ENCODE data around the gene DENND6A.

The DENND6A gene, protein sequence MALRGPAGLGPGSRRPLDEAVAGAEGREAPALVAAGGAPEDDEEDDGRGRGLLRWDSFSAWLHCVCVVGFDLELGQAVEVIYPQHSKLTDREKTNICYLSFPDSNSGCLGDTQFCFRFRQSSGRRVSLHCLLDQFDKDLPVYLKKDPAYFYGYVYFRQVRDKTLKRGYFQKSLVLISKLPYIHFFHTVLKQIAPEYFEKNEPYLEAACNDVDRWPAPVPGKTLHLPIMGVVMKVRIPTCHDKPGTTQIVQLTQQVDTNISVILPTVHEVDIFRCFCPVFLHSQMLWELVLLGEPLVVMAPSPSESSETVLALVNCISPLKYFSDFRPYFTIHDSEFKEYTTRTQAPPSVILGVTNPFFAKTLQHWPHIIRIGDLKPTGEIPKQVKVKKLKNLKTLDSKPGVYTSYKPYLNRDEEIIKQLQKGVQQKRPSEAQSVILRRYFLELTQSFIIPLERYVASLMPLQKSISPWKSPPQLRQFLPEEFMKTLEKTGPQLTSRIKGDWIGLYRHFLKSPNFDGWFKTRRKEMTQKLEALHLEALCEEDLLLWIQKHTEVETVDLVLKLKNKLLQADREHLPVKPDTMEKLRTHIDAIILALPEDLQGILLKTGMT

DNA sequence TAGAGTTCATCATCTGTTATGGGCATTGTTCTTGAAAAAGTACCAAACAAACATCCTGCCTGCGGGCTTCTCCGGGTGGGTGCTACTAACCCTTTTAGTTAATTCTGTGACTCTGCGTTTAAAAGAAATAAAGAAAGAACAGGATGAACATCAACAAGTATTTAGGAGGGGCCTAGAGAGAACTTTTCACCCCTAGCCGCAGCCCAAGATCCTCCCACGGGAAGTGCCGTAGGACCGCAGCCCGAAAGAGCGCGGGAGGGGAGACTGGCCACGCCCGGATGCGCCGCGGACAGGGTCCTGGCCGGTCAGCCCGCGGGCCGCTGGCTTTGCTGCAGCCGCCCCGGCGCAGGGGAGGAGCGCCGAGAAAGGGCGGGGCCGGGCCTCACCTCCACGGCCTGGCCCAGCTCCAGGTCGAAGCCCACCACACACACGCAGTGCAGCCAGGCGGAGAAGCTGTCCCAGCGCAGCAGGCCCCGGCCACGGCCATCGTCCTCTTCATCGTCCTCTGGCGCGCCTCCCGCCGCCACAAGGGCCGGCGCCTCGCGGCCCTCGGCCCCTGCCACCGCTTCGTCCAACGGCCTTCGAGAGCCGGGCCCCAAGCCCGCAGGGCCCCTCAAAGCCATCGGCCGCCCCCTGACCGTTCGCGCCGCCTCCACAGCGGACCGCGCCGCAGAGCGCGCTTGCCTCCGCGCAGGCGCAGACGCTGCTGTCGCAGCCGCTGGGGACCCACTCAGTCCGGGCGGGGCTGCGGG is at the start of gene DENND6A:
Gene DENND6A (minus strand): TSS at position 682 of the 752 bp plus-strand sequence. CDS start 59 bp downstream, at position 623.
- no peaks in the 10 kb centered on the region; the same call in 1 of the 2 replicates for H3K36me3 ChIP-seq (ENCODE audit: control insufficient read depth, insufficient read depth, low read length)
- peak within 1 kb of the TSS; percentile 88 for H3K4me3 ChIP-seq (replicated peaks; ENCODE audit: low read depth, low read length)
- DNase-seq (ENCODE audit: extremely low read depth, insufficient read length), result peak; percentile 97
- TF ChIP-seq, protein P1, sequence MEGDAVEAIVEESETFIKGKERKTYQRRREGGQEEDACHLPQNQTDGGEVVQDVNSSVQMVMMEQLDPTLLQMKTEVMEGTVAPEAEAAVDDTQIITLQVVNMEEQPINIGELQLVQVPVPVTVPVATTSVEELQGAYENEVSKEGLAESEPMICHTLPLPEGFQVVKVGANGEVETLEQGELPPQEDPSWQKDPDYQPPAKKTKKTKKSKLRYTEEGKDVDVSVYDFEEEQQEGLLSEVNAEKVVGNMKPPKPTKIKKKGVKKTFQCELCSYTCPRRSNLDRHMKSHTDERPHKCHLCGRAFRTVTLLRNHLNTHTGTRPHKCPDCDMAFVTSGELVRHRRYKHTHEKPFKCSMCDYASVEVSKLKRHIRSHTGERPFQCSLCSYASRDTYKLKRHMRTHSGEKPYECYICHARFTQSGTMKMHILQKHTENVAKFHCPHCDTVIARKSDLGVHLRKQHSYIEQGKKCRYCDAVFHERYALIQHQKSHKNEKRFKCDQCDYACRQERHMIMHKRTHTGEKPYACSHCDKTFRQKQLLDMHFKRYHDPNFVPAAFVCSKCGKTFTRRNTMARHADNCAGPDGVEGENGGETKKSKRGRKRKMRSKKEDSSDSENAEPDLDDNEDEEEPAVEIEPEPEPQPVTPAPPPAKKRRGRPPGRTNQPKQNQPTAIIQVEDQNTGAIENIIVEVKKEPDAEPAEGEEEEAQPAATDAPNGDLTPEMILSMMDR (IDR thresholded peaks at IDR 0.05; ENCODE audit: insufficient read depth, low read length, poor library complexity, severe bottlenecking), result no peak
- no peaks in the 10 kb centered on the region for H3K27me3 ChIP-seq (replicated peaks; ENCODE audit: control insufficient read depth, insufficient read depth, low read length)

DNA sequence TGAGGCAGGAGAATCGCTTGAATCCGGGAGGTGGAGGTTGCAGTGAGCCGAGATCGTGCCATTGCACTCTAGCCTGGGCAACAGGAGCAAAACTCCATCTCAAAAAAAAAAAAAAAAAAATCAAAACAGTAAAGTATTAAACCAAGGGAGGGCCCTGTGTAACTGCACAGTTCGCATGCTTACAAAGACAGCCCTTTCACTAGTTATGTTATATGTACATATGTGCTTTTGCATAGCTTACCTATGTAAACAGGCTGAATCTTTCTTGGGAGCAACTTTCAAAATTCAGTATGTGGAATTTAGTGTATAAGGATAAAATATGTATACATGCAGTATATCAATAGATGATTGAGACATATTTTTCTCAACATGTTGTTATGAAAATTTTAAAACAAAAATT is 47.1 kb upstream of the DENND6A start:
- Histone ChIP-seq H3K27me3 (replicated peaks; ENCODE audit: control insufficient read depth, insufficient read depth, low read length) (no peaks in the 10 kb centered on the region), H3K4me3 (replicated peaks; ENCODE audit: low read depth, low read length) (no peak overlapping the region), H3K36me3 (ENCODE audit: control insufficient read depth, insufficient read depth, low read length) (no peaks in the 10 kb centered on the region)
- no peak for DNase-seq (ENCODE audit: extremely low read depth, insufficient read length)
- TF ChIP-seq, protein P1 (IDR thresholded peaks at IDR 0.05; ENCODE audit: insufficient read depth, low read length, poor library complexity, severe bottlenecking), result no peak

DNA sequence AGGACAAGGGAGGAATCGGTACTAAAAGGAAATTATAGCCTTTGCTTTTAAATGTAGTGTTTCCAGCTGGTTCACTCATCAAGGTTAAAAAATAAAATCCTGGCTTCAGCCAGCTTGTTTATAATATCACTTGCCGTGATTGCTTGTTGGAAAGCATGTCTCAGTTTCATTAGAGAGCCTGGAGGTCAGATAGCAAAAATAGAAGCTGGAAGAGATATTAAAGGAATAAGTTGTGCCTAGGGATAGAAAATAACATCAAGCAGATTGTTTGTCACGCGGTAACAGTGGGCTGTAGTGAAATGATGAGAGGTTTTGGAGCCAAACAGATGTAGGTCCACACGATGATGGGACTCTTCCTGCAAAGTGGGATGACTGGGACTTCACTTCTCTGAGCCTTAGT is 45.5 kb upstream of the DENND6A start:
- Histone ChIP-seq H3K36me3 (ENCODE audit: control insufficient read depth, insufficient read depth, low read length) (no peaks in the 10 kb centered on the region), H3K27me3 (replicated peaks; ENCODE audit: control insufficient read depth, insufficient read depth, low read length) (no peaks in the 10 kb centered on the region), H3K4me3 (replicated peaks; ENCODE audit: low read depth, low read length) (no peak overlapping the region)
- TF ChIP-seq, protein P1 (IDR thresholded peaks at IDR 0.05; ENCODE audit: insufficient read depth, low read length, poor library complexity, severe bottlenecking), result no peak
- no peak for DNase-seq (ENCODE audit: extremely low read depth, insufficient read length)

DNA sequence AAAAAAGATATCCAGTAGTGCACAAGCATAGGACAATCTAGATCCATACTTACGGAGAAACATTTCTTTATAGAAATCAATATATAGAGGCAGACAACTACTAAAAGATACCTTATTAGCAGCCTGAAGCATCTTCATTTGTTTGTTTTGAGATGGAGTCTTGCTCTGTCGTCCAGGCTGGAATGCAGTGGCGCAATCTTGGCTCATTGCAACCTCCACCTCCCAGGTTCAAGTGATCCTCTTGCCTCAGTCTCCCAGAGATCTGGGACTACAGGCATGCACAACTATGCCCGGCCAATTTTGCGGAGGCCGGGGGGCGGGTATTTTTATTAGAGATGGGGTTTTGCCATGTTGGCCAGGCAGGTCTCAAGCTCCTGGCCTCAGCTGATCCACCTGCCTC is 45.0 kb upstream of the DENND6A start:
- no peak for DNase-seq (ENCODE audit: extremely low read depth, insufficient read length)
- Histone ChIP-seq H3K36me3 (ENCODE audit: control insufficient read depth, insufficient read depth, low read length) (no peaks in the 10 kb centered on the region), H3K27me3 (replicated peaks; ENCODE audit: control insufficient read depth, insufficient read depth, low read length) (no peaks in the 10 kb centered on the region), H3K4me3 (replicated peaks; ENCODE audit: low read depth, low read length) (no peak overlapping the region)
- TF ChIP-seq, protein P1 (IDR thresholded peaks at IDR 0.05; ENCODE audit: insufficient read depth, low read length, poor library complexity, severe bottlenecking), result no peak

DNA sequence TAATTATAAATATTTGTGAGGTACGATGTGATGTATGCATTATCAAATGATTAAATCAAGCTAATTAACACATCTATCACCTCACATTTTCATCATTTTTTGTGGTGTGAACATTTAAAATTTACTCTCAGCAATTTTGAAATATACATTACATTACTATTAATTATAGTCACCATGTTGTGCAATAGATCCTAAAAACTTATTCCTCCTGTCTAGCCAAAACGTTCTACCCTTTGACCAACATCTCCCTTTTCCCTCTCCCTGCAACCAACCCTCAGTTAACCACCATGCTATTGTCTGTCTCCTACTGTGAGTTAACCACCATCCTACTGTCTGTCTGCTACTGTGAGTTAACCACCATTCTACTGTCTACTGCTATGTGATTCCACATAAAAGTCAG is 42.5 kb upstream of the DENND6A start:
- Histone ChIP-seq H3K36me3 (ENCODE audit: control insufficient read depth, insufficient read depth, low read length) (no peaks in the 10 kb centered on the region), H3K27me3 (replicated peaks; ENCODE audit: control insufficient read depth, insufficient read depth, low read length) (no peaks in the 10 kb centered on the region), H3K4me3 (replicated peaks; ENCODE audit: low read depth, low read length) (no peak overlapping the region)
- TF ChIP-seq, protein P1 (IDR thresholded peaks at IDR 0.05; ENCODE audit: insufficient read depth, low read length, poor library complexity, severe bottlenecking), result no peak
- DNase-seq (ENCODE audit: extremely low read depth, insufficient read length), result no peak
